Left kidney (tissue), 2 donors: ENCODE measurements around the gene HOXD8. TPM values are rescaled to one million over a fixed set of nuclear protein-coding genes. Genes with fewer than 3 reads are reported as not detected.
A peak's percentile ranks its signal among the peaks of the same experiment; 100 is the strongest.

Source experiments
- DNase-seq: peaks from one replicate; pipeline ENCODE4 v3.0.0-alpha.2; 2013
- polyA plus RNA-seq: library from polyadenylated mRNA; unstranded; fragments of 120-200 nt; gene quantifications from one replicate; pipeline ENCODE4 v1.2.1, GENCODE V29; 2013; ENCODE audit not compliant: insufficient read length

Gene HOXD8
- polyA plus RNA-seq, 1 donor = 170 TPM

DNA sequence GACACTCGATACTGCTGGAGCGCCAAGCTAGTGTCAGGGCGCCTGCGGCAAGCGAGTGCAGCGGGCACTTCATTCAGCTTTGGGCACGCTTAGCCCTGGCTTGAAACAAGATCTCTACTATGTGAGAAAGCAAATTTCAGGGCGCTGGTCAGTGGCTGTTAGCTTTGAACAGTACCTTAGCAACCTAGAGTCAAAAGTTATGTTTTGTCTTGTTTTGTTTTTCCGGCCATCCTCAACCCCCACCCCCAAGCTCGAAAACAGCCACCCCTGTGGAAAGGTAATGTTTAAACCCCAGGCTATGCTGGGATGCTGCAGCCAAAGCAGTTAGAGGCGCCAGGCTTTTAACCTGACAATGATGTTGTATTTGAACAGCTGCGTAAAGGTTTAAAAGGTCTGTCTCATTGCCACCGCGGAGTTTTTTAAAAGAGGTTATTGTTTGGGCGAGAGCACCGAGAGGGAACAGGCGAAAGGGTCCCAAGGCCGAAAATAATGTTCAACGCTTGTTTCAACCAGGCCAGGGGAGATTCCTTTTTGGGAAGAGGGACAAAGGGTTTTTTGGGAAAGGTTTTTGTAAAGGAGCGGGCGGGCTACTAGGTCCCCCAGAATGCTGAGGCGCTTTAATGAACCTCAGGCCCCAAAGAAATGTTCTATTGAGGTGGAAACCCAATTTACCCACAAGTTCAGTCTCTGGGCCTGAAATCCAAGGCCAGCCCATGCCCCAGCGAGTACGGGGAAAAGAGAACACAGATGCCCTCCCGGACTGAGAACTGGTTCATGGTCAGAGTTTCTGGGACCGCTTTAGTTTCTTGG lies 15.2 kb upstream of the HOXD8 start:
- DNase-seq = no peak

GRCh38 chr2:176114930-176115625 lies 14.4 kb upstream of the HOXD8 start:
- no peak for DNase-seq

GRCh38 chr2:176115883-176116813 lies 13.4 kb upstream of the HOXD8 start, which contains the start of gene HOXD10:
HOXD10 (plus strand) TSS chr2:176116778; CDS start chr2:176116834, 56 bp downstream.
- no peak for DNase-seq

GRCh38 chr2:176117162-176117822 lies 12.2 kb upstream of the HOXD8 start:
- no peak for DNase-seq

- no peak for DNase-seq
Measured at GRCh38 chr2:176117823-176118371, 11.6 kb upstream of the HOXD8 start.

DNA sequence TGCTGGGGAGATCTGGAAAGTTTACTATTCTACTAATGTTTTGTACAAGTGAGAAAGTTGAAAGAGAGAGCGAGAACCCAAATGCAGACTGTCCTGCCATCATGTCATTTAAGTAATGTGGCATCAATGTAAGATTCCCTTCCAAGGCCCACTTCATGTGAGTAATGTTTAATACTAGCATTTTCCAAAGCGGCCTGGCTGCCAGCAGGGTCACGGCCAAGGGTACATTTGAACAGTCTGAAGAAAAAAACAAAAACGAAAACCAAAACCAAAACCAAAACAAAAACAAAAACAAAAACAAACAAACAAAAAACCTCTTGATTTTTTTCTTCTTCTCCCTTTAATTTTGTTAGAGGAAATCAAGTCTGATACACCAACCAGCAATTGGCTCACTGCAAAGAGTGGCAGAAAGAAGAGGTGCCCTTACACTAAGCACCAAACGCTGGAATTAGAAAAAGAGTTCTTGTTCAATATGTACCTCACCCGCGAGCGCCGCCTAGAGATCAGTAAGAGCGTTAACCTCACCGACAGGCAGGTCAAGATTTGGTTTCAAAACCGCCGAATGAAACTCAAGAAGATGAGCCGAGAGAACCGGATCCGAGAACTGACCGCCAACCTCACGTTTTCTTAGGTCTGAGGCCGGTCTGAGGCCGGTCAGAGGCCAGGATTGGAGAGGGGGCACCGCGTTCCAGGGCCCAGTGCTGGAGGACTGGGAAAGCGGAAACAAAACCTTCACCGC lies 10.7 kb upstream of the HOXD8 start:
- peak; percentile 95 for DNase-seq

DNA sequence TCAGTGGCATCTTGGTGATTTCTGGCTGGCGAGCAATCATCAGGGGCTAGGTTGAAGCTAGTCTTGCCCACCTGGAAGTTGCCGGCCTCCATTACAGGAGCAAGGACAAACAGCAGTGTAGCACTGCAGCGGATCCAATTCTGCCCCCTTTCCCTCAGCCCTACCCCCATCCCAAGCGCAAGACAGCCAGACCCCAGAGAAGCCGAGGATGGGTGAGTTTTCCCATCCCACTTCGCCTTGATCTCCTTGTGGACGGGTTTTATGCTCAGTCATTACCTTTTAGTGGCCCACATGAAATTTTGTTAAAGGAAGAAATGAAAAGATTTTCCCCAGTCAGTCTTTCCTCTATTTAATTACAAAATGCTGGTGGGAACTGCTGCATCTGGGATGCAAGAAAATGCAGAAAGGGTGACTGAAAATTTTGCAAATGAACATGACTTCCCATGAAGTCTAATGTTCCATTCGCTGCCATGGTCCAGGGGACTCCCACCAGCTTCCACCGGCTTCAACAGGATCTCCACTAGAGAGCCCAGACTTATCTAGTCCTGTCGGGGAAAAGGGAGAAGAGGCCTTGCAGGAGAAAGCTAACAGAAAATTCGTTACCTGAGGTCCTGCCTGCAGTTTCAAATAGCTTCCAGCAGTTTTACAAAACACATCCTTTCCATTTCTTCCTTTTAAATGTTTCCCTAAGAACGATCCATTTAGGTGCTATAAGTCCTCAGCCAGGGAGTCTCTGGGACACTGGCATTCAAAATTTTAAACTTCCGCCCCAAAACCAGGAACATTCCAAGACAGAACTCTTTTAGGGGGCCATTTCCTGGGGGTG lies 8.9 kb upstream of the HOXD8 start:
- DNase-seq = no peak

GRCh38 chr2:176121190-176122051 lies 8.1 kb upstream of the HOXD8 start:
- DNase-seq = no peak

DNA sequence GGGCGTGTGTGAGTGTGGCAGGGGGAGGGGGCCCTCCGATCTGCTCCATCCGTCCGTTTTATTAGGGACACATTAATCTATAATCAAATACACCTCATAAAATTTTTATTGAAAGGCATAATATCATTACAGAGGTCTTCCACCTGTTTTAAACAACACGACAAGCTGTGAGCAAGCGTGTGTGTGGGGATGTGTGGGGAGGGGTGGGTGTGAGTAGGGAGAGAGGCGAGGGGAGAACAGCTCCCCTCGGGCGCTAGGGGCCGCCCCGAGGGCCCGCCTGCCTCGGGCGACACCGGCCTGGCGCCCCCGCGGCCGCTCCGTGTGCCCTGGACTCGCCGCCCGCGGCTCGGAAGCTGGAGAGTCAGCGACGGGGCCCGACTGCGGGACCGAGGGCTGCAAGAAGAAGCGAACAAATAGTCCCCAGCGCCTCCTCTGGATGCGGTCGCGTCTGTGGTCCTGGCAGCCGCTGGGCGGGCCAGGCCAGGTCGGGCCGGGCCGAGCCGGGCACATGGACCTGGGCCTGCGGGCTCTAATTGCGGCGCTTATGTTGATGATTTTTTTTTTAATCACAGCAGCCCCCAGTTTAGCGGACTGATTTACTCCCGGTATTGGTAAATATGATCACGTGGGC lies 7.3 kb upstream of the HOXD8 start:
- DNase-seq = no peak

DNA sequence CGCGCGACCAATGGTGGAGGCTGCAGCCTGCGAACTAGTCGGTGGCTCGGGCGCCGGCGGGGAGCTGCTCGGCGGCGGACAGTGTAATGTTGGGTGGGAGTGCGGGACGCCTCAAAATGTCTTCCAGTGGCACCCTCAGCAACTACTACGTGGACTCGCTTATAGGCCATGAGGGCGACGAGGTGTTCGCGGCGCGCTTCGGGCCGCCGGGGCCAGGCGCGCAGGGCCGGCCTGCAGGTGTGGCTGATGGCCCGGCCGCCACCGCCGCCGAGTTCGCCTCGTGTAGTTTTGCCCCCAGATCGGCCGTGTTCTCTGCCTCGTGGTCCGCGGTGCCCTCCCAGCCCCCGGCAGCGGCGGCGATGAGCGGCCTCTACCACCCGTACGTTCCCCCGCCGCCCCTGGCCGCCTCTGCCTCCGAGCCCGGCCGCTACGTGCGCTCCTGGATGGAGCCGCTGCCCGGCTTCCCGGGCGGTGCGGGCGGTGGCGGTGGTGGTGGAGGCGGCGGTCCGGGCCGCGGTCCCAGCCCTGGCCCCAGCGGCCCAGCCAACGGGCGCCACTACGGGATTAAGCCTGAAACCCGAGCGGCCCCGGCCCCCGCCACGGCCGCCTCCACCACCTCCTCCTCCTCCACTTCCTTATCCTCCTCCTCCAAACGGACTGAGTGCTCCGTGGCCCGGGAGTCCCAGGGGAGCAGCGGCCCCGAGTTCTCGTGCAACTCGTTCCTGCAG lies 6.7 kb upstream of the HOXD8 start, which contains the start of gene HOXD9:
Gene HOXD9 (plus strand): TSS at position 37 of the 728 bp plus-strand sequence. CDS start 50 bp downstream, at position 87.
- DNase-seq = no peak

- no peak for DNase-seq
Measured at GRCh38 chr2:176123411-176124109, 5.9 kb upstream of the HOXD8 start.

- DNase-seq = no peak
Measured at GRCh38 chr2:176124110-176124946, 5.2 kb upstream of the HOXD8 start.

- DNase-seq = no peak
Measured at GRCh38 chr2:176124947-176125771, 4.3 kb upstream of the HOXD8 start.

DNA sequence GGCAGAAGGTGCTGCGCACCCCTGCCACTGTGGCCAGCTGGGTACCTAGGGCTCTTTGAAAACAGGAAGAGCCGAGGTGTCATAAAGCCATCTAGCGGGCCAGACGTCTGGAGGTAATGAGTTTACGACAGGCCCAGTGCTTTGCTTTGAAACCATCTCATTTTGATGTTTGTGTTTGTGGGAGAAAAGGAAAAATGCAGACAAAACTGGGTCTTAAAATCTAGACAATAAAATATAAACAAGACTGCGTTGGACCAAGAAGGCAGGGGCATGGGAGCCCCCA lies 3.8 kb upstream of the HOXD8 start:
- DNase-seq = no peak
